NCI-H446 treated with DMSO at 0.1 percent for 48 hours (cell line): ENCODE measurements around the gene PCBD2.

Experiments
- DNase-seq: peaks from one replicate; lab custom pipeline; 2025; lab: John Stamatoyannopoulos, UW

Gene PCBD2

GRCh38 chr5:135007749-135008363 lies 102.9 kb downstream of the PCBD2 start:
- no peak for DNase-seq

GRCh38 chr5:135008556-135008955 lies 103.6 kb downstream of the PCBD2 start:
- no peak for DNase-seq

GRCh38 chr5:135008981-135009735 lies 104.2 kb downstream of the PCBD2 start:
- no peak for DNase-seq

GRCh38 chr5:135009736-135010501 lies 105.0 kb downstream of the PCBD2 start:
- no peak for DNase-seq

- DNase-seq, result no peak
These were observed 105.8 kb downstream of the PCBD2 start for GRCh38 chr5:135010502-135011354.

GRCh38 chr5:135011355-135012032 lies 106.6 kb downstream of the PCBD2 start:
- no peak for DNase-seq

- DNase-seq, result no peak
These were observed 107.2 kb downstream of the PCBD2 start for GRCh38 chr5:135012033-135012588.
